Measurements from ENCODE around the gene PLA2G6.

GRCh38 chr22:38106814-38107578, 74.6 kb downstream of the PLA2G6 start:
- no peak for TF ChIP-seq EZH2 (IDR thresholded peaks at IDR 0.05; ENCODE audit: borderline replicate concordance, low read depth, low read length, severe bottlenecking)
- TF ChIP-seq, protein P1, sequence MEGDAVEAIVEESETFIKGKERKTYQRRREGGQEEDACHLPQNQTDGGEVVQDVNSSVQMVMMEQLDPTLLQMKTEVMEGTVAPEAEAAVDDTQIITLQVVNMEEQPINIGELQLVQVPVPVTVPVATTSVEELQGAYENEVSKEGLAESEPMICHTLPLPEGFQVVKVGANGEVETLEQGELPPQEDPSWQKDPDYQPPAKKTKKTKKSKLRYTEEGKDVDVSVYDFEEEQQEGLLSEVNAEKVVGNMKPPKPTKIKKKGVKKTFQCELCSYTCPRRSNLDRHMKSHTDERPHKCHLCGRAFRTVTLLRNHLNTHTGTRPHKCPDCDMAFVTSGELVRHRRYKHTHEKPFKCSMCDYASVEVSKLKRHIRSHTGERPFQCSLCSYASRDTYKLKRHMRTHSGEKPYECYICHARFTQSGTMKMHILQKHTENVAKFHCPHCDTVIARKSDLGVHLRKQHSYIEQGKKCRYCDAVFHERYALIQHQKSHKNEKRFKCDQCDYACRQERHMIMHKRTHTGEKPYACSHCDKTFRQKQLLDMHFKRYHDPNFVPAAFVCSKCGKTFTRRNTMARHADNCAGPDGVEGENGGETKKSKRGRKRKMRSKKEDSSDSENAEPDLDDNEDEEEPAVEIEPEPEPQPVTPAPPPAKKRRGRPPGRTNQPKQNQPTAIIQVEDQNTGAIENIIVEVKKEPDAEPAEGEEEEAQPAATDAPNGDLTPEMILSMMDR (IDR thresholded peaks at IDR 0.05; ENCODE audit: borderline replicate concordance, extremely low read depth, low read length, poor library complexity, severe bottlenecking): no peak
